Hematopoietic multipotent progenitor cell treated with erythropoietin and hydrocortisone succinate and interleukin-3 and kit ligand, for 6 days (in vitro differentiated cells): ENCODE measurements around the gene THSD7A.

Experiments
- DNase-seq: peaks from one replicate; pipeline ENCODE4 v3.0.0-alpha.2; 2015

Gene THSD7A

DNA sequence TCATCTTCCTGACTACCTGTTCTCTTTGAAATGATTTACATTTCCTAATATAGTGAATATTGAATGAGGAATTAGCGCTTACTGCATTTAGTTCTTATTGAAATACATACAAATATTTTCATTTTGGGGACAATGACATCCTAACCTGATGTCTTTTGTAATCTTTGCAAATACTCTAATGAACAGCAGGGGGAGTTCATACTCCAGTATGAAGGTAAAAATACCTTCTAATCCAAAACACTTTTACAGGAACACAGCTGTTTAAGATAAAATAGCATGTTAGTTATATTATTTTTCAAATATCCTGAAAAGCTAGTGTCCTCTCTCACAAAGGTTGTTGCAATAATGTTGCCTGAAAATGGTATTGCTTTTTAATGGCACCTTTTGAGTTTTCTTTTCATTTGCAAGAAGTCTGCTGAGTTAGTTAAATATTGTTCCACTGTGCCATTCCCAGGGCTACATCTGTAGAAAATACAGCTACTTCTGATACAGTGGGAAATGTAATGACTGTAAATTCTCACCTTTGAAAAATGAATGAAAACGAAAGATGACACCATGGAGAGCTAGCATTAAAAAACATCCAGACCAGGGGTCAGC, 458.4 kb downstream of the THSD7A start:
- DNase-seq = peak; percentile 51

DNA sequence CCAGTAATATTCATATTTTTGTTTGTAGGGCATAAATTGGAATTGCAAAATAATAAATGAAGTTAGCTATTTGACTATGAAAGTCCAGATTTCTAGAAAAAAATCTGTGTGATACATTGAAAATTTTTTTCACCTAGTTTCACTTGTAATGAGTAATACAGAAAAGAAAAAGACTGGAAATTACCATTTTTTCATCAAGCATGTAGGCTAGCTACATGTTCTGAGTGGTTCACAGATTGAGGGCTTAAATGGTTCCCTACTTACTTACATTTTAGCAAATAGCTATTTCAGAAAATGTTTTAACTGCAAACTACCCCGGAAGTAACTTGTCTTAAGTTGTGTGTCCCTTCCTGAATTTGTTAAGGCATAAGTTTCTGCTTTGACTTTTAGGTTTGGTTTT, 462.3 kb downstream of the THSD7A start:
- DNase-seq = no peak

DNA sequence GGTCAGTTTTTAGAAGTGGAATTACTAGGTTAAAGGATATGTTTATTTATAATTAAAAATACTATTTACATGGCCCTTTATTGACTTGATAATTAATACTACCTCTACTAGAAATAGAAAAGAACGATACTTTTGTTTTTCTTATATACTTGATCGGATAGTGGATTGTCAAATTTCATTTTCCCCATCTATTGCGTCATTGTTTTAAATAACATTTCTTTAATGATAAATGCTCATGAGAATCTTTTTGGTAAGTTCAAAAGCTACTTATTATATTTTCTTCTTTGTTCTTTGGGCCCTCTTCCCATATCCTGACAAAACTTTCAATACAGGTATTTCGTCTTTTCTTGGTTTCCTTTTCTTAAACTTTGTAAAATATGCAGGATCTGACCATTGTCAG, 465.9 kb downstream of the THSD7A start:
- DNase-seq = no peak

DNA sequence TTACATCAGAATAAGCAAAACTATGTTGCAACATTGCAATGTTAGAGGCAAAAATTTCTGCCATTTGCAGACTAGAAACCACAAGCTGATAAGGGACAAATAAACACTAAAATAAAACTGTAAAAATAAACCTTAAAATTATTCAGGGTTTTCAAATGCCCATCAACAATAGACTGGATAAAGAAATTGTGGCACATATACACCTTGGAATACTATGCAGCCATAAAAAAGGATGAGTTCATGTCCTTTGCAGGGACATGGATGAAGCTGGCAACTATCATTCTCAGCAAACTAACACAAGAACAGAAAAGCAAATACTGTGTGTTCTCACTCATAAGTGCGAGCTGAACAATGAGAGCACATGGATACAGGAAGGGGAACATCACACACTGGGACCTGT, 473.4 kb downstream of the THSD7A start:
- no peak for DNase-seq

DNA sequence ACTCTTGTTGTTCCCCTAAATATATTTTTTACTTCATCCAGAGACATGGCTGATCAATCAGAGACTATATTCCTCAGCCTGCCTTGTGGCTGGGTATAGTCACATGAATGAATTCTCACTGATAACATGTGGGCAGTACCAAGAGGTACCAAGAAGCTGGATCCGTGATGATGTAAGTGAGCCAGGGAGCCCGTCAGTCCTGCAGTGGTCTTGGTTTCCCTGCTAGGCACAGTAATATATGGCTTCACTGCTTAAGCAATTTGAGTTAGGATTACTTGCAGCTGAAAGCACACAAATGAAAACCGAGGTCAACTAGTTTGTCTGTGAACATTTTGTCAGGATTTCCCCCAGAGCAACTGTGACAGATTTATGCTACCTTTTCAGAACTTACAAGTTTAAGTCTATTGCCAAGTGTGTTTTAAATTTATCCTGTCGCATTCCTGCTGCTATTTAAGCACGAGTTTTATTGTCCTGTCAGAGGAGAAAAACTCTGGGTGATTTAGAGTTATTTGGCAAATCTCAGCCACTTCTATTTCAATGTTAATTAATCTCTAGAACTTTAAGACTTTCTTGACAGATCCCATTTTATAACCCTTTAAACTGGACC, 476.5 kb downstream of the THSD7A start:
- no peak for DNase-seq

DNA sequence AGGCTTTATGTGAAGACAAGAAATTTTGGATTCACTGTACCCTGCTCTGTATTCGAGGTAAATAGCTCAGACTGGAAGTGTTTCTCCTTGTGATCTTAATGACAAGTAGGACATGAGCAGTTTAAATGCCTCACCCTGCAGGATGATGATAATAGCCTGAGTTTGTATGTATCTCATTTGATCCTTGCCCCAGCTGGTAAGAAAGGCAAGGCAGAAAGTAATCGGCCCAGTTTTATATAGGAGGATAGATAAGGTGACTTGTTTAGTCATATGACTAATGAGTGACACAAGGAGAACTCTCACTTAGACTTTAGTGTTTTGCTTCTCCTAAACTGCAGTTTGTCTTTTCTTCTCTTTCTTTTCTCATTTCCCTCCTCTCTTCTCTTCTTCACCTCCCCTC, 485.7 kb downstream of the THSD7A start:
- DNase-seq = peak; percentile 73

DNA sequence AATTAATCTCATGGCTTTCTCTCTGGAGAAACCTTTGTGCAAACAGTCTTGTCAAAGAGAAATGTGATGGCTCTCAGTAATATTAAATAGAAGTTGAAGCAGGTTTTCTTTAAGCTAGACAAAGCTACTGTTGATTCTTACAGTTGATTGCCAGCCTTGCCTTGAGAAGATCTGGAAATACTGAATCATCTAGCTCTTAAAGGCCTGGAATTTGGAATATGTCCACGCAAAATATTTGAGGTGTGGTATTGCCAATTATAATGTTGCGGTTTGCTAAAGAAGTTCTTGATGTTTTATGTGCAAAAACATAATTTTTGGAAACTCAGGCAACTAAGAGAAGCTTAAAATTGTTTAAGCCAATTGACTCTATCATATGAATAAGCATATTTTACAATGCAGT, 486.4 kb downstream of the THSD7A start:
- no peak for DNase-seq

DNA sequence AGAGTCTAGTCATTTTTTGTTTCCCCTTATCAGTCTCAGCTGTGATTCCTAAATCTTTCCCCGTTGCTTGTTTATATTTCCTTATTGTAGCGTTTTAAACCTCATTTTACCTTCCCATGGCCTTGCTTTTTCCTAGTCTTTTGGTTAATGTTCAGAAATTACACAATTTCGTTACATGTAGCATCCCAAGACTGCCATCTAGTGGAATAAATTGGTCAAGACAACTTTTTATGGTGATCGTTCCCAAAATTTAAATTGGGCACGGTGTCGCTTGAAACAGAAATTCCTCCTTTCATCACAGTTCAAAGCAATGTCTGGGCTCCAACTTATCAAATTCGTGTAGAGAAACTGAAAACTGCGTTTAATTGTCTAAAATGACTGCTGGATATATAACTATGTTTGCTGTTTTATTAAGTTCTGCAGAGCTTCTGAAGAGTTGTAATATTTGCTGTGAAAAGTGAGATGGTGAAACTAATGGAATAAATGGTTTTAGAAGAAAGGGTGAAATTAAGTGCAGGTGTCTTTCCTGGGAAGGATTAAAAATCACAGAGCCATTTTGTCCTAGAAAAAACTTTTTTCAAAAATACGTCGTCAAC, 488.1 kb downstream of the THSD7A start:
- peak; percentile 79 for DNase-seq

DNA sequence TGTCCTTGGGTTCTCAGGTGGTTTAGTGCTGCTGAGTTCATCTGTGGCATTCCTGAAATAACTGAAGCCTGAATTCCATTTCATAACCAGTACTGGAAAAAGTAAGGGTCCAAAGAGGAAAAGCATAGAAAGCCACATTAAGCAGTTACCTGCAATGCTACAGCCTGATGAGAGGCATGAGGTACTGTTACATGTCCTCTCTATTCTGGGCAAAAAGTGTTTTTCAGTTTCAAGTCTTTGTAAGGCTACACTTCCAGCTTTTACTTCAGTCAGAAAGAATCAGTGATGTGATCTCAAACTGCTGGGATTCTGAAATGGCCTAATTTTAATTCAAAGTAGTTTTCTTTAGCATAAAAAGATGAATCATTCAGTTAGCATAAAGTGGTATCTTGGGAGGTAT, 488.9 kb downstream of the THSD7A start:
- DNase-seq = no peak

DNA sequence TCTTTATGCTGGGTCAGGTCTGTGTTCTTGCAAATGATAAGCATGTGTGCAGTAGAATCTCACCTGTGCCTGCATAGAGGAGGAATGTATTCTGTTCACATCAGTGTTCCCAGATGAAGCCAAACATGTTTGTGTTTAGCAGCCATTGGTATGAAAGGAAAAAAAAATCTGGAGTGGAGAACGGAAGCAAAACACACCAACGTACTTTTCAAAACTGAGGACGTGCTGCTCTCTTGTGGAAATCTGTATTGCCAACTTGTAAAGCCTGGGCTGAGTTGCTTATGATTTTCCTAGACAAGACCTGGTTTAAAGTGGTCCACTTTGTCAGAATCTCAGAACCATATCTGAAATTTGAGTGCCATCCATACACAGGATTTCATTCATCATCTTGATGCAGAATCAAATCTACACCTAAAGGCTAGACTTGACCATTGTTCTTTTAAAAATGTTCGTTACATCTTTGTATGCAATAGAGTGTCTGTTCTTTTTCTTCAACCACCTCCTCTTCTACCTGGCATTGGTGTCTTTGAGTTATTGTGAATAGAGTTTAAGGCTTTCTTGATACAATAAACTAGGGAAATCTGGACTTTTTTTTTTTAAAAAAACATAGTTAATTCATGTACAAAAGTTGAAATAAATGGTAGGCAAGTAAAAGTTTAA, 490.6 kb downstream of the THSD7A start:
- DNase-seq = peak; percentile 40

DNA sequence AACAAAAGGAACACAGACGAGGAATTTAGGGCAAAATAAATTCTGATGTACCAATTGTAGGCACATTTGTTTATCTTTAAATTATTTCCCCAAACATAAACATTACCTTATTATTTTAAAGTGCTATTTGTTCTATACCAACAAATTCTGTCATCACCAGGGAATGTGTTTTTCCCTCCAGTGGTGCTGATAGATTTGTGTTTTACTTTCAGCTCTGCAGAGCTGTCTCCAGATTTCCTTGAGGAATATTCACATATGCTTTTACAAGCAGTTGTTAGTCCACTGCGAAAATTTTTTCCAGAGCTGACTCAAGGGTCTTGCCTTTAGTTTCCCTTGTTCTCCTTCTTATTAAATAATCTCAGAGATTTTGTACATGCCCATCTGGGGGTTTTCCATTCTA, 495.6 kb downstream of the THSD7A start:
- DNase-seq = no peak

DNA sequence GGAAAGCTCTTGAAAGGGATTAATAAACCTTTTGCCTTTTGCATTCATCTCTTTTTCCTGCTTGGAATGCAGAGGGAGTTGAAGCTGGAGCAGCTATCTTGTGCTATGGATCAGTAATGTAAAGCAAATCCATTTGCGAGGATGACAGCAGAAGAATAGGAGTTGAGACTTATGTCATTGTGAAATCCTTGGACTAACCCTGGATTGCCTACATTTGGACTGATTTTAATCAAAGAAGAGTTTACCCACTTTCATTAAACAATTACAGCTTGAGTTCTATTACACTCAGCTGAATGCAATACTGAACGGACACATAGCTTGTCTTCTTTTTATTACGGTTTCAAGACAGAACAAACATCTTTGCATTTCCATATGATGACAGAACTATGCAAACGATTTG, 496.1 kb downstream of the THSD7A start:
- DNase-seq = no peak

DNA sequence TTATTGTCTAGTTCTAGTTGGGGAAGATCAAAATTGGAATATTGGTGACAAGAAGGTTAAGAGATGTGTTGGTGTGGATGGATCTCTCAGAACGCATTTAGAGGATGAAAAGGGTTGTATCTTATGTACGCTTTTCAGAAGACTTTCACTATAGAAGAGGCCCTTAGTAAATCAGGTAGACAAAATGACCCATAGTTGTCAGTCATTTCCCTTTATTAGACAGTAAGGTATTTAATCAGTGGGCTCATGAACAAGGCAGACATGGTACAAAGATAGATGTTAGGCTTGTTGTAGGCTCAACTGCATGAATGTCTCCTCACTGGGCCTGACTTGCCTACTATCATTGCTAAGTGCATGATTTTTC, 499.2 kb downstream of the THSD7A start:
- DNase-seq = no peak

DNA sequence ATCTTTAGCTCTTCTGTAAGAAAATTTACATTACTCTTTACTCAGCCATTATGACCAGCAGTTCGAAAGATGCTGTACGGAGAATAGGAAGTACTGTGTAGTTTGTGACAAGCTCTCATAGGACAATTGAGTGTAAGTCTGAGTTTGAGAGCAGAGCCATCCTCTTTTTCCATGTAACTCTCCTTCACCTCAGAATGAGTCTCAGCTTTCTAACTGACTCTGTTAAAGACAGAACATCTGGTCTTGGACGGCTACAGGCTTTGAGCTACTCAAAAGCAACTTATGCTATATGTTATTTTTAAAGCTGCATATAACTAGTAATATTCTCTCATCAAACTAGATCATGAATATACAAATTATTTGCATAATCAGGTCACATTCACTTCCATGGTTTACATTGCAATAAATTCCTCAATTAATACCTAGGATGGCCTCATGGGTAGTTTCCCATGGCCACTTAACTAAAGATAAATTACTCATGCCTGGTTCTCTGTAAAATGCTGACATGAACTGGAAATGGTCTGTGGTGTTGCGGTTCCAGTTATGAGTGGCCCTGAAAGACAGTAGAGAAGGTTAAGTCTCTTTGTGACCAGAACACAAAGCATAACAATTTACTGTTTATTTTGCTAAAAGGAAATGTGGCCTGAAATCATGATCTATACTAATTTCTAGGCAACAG, 499.7 kb downstream of the THSD7A start:
- DNase-seq = no peak

DNA sequence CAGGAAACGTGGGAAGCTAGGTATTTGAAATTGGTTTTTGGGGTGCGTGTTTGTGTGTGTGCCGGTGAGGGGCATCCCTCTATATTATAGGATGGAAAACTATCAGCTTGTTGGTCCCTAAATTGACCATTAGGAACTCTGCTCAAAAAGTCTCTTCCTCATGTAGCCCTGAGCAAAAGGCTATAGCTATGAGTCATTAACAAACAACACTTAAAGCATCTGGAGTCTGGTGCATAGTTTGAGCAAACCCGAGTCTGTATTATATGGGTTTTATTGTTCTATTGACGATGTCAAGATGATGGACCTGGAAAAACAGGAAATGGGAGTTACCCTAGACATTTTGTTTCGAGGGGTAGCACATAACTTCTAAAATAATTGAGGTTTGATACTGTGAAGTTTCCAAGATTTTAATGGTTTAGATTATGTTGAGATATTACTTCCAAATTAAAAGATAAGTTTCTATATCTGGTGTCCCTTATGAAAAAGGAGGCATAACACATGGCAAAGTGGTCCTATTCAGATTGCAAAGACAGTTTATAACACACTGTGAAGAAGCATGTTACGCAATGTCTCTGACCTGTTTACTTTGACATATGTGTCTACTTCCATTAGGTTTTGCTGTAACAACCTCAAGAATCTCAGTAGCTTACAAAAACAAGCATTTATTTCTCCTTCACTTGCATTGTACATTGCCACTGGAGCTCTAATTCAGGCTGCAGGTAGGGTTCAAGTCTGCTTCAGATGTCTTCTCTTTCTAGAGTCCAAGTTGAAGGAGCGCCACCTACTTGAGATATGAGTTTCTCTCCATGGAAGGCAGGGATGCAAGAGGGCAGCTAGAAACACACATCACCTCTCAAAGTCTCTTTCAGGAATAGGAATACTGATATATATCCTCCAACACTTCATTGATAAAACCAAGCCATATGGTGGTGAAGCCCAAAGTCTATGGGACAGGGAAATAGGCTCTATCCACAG, 500.6 kb downstream of the THSD7A start:
- DNase-seq = no peak

DNA sequence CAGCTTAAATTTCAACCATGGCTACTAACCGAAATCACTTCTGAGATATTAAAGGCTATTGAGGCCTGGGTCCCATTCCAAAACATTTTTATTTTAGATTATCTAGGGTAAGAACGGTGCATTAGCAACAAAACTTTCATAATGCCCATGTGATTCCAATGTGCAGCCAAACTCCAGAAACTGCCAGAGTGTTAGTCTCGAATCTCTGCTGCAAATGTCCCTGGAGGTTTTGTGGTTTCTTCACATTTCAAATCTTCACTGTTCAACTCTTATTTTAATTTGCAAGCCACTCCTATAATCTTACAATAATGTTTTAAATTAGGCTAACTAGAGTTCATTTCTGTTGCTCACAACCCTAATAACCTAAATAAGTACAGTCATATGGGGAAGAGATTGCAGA, 501.3 kb downstream of the THSD7A start:
- no peak for DNase-seq

DNA sequence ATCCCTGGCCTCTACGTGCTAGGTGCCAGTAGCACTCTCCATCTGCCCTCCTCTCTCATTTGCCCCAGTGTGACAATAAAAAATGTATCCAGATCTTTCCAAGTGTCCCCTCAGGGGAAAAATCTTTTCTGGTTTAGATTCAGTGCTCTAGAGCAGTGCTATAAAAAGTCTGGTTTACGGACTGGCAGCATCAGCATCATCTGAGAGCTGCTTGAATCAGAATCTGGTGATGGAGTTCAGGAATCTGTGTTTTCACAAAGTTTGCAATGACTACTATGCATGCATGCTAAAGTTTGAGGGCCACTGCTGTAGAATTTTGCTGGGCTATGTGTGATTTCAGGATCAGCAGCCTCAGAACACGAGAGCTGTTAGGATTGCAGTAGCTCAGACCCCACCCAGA, 501.8 kb downstream of the THSD7A start:
- DNase-seq = no peak

DNA sequence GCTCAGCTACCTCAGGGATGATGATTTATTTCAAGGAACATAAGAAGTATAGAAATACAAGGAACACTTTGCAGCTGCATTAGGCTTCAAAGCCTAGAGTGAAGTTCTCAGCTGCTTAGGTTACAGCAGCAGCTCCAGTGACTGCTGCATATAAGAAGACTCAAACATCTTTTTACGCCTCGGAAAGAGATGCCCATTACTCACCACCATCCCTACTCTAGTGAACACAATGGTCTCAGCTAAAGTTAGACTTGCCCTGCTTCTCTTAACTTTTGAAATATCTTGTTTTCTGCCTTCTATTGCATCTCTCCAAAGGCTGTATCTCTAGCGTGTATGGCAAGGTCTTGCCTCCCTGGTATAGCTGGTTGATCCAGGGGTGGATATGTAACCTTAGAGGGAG, 502.4 kb downstream of the THSD7A start:
- DNase-seq = no peak

DNA sequence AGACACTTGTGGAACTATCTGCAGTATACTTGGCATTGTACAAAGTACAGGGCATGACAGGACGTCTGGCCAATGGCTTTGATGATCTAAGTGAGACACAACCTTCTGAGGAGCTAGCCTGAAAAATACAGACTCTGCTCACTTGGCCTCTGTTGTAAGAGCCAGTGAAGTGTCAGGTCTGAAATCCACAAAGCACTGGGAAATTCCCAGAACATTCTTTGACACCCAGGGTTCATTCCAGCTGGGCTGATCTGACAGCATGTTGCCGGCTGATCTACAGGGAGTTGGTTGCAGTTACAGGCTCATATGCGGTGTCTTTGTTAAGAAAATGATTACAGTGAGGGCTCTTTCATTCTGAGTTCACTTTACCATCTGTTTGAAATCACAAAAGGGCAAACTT, 503.7 kb downstream of the THSD7A start:
- no peak for DNase-seq

DNA sequence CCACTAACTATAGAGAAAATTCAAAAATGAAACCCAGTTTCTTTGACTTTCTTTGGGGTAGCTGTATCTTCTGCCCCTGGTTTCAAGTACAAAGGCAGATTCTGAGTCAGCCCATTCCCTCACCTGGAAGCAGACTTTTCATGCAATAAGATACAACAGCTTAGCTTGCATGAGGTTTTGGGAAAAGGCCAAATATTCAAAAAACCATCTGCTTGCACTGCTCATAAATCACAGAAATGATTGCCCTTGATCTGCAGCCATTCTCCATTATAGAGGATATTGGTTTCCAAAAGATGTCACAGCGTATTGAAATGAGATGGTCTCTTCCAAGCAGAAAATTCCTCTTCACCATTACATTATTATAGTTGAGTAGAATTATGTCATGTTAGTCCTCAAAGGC, 504.4 kb downstream of the THSD7A start:
- DNase-seq = no peak
